Right lobe of liver (tissue), 6 donors: ENCODE measurements around the gene PRRG3. TPM values are rescaled to one million over a fixed set of nuclear protein-coding genes. Genes with fewer than 3 reads are reported as not detected.

ENCODE experiments used
- ATAC-seq, 4 donors: fragments of 200-7000 bp; cut with Tn5 transposase; one replicate each; pipeline ENCODE4 v1.9.1; 2020; ENCODE audit warnings: mild to moderate bottlenecking in 4 of 4, moderate library complexity in 4 of 4
- DNase-seq, 3 donors: peaks; one replicate each; pipeline ENCODE4 v3.0.0-alpha.2; 2020
- H3K27ac ChIP-seq, 3 donors: fragments of 200-600 bp; one replicate each; pipeline ENCODE4 v1.8.0; 2022
- H3K27me3 ChIP-seq, 2 donors: fragments of 200-600 bp; one replicate each; pipeline ENCODE4 v1.8.0; 2022
- H3K36me3 ChIP-seq, 4 donors: fragments of 200-600 bp; sonication (generic) in 1 of 4; one replicate each; pipeline versions ENCODE4 v1.5.1 to v1.8.0; 2017 to 2022; ENCODE audit warnings: control low read depth in 1 of 4
- H3K4me1 ChIP-seq, 4 donors: fragments of 200-600 bp; sonication (generic) in 1 of 4; one replicate each; pipeline versions ENCODE4 v1.5.1 to v1.8.0; 2017 to 2022; ENCODE audit warnings: control low read depth in 1 of 4
- H3K4me3 ChIP-seq, 3 donors: fragments of 200-600 bp; one replicate each; pipeline ENCODE4 v1.8.0; 2022
- H3K9me3 ChIP-seq, 4 donors: fragments of 200-600 bp; sonication (generic) in 1 of 4; one replicate each; pipeline versions ENCODE4 v1.5.1 to v1.8.0; 2017 to 2022; ENCODE audit warnings: control low read depth in 1 of 4
- POLR2A ChIP-seq: fragments of 450-650 bp; IDR thresholded peaks from one replicate; pipeline ENCODE4 v1.6.1; 2017; ENCODE audit warnings: antibody characterized with exemption, mild to moderate bottlenecking
- WGBS: methylation state at CpG from one replicate; pipeline ENCODE4 v1.1.6; 2018; ENCODE audit warnings: low coverage, low lambda C conversion rate; ENCODE audit not compliant: insufficient coverage; ENCODE audit errors: missing lambda C conversion rate; 5-methylcytosine and 5-hydroxymethylcytosine counted together
- intact Hi-C, 2 donors: fragments of 100-400 bp; cut with DNase I; formaldehyde crosslinking; loops; one replicate each; pipeline versions ENCODE4 v1.11.2 to v1.14.1; 2022
- total RNA-seq, 6 experiments: library from RNA; depleted of rRNA in 2 of 6; stranded (reverse); fragments of >200 nt in 2 of 6; fragmentation: NEBNext Ultra II Directional in 3 of 6; extraction: Animal tissue kit (Norgen Biotek cat#: 25700) in 3 of 6; gene quantifications; one replicate each; pipeline versions ENCODE4 v1.1.0 to v1.2.4, GENCODE V29; 2016 to 2023
- TF ChIP-seq, protein P1 (sequence below), 4 donors: fragments of 200-600 bp in 3 of 4; fragments of 450-650 bp in 1 of 4; IDR thresholded peaks; one replicate each; pipeline versions ENCODE4 v1.5.1 to v1.8.0; 2016 to 2022; ENCODE audit warnings: antibody characterized with exemption in 4 of 4, mild to moderate bottlenecking in 2 of 4
- donor health status: DM: no; HTN: yes; CAD: no.
- donor health status: DM: no; HTN: no; CAD: no.
- donor health status: DM: no; HTN: no; CAD: no.
- donor health status: DM: no; HTN: yes; CAD: no.
- donor health status: DM: no; HTN: yes; CAD: no.

PRRG3 gene
- total RNA-seq, 6 experiments from 2014 or later: 0.02 to 0.30 (median 0.07) TPM; not detected in 3

DNA sequence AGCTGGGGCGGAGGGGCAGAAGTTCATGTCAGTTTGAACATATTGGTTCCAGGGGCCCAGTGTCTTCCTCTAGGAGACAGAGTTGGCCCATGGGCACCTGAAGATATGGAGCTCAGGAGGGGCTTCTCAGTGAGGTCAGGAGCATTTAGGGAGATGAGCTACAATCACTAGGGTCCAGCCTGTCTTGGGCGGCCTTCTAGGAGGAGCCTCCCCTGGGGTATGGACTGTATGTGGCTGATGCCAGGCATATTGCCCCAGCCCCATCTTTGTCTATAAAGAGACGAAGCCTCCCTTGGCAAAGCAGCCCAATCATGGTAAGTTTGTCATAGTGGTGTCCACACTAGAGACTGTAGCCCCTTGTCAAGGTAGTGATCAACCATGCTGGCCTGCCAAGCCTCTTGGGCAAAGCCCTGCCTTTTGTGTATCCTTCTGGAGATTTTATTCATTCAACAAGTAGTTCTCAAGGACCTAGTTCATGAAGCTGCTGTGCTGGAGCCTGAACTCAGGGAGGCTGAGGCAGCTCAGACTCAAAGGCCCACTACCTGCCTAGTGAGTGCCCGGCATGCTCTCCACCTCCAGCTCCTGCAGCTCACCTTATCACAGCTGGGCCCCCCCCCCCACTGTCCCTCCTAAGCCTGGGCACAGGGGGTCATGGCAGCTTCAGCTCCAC is 33.9 kb downstream of the PRRG3 start:
- ATAC-seq (no peak), DNase-seq (peak in 1 of 3 donors; percentile 25)
- Histone ChIP-seq H3K9me3 (no peaks in the 10 kb centered on the region), H3K27me3 (peaks cover 0 to 5% of the 10 kb centered on the region in 2 donors), H3K4me1 (peaks cover 0 to 4% (median 0%) of the 10 kb centered on the region in 4 donors), H3K4me3 (no peak overlapping the region), H3K36me3 (no peaks in the 10 kb centered on the region), H3K27ac (no peak overlapping the region)
- WGBS: 57% methylated on average over 1 of the region's 4 CpGs
- intact Hi-C loops: no loop called here
- TF ChIP-seq, protein P1, sequence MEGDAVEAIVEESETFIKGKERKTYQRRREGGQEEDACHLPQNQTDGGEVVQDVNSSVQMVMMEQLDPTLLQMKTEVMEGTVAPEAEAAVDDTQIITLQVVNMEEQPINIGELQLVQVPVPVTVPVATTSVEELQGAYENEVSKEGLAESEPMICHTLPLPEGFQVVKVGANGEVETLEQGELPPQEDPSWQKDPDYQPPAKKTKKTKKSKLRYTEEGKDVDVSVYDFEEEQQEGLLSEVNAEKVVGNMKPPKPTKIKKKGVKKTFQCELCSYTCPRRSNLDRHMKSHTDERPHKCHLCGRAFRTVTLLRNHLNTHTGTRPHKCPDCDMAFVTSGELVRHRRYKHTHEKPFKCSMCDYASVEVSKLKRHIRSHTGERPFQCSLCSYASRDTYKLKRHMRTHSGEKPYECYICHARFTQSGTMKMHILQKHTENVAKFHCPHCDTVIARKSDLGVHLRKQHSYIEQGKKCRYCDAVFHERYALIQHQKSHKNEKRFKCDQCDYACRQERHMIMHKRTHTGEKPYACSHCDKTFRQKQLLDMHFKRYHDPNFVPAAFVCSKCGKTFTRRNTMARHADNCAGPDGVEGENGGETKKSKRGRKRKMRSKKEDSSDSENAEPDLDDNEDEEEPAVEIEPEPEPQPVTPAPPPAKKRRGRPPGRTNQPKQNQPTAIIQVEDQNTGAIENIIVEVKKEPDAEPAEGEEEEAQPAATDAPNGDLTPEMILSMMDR (IDR thresholded peaks at IDR 0.05): no peak
- no peak for TF ChIP-seq POLR2A

DNA sequence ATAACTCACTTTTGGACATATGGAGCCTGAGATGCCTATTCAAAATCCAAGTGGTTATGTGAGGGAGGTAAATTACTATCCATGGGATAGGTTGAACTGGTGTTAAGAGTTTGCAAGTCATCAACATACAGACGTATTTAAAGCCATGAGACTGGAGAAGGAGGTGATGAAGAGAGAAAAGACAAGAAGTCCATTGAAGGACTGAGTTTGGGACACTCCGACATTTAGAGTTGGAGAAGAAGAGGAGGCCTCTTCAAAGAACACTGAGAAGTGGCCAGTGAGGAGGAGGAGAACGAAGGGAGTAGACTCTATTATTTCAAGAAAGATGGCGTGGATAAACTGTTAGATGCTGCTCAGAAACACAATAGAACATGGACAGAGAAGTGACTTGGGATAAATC is 39.2 kb downstream of the PRRG3 start, which contains the start of gene CNGA2:
Gene CNGA2 (plus strand): TSS at position 301 of the 400 bp plus-strand sequence. CDS start 3,738 bp downstream, outside the sequence.
- Histone ChIP-seq H3K9me3 (no peaks in the 10 kb centered on the region), H3K4me1 (no peaks in the 10 kb centered on the region), H3K27me3 (peaks cover 0 to 5% of the 10 kb centered on the region in 2 donors), H3K36me3 (no peaks in the 10 kb centered on the region), H3K4me3 (no peak within 1 kb of the TSS), H3K27ac (no peak within 1 kb of the TSS)
- intact Hi-C loops: no loop called here
- ATAC-seq (no peak), DNase-seq (no peak)
- WGBS: 17% methylated on average over 4 of the region's 4 CpGs
- TF ChIP-seq POLR2A: no peak
- TF ChIP-seq, protein P1 (IDR thresholded peaks at IDR 0.05): no peak

DNA sequence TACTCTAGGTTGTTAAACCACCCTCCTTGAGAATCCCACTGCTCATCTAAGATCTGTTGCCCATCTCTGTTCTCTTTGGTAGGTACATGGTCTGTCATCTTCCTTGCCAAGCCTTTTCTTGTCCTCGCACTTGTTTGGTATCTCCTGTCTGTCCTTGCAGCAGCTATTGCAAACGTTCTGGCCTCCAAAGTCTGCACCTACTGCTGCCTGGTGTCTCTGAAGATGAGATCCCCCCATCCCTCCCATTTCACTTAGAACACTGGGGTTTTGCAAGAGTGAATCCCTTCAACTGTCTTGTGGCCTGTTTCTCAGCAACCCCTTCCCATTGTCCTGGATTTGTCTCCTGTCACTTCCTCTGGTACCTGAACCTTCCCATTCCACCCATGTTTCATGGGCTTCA is 40.0 kb downstream of the PRRG3 start:
- intact Hi-C loops: no loop called here
- Histone ChIP-seq H3K27me3 (peaks cover 0 to 5% of the 10 kb centered on the region in 2 donors), H3K4me1 (no peaks in the 10 kb centered on the region), H3K36me3 (no peaks in the 10 kb centered on the region), H3K4me3 (no peak overlapping the region), H3K27ac (no peak overlapping the region), H3K9me3 (no peaks in the 10 kb centered on the region)
- WGBS: 30% methylated on average over 2 of the region's 2 CpGs
- ATAC-seq (no peak), DNase-seq (no peak)
- TF ChIP-seq, protein P1 (IDR thresholded peaks at IDR 0.05): no peak
- no peak for TF ChIP-seq POLR2A

DNA sequence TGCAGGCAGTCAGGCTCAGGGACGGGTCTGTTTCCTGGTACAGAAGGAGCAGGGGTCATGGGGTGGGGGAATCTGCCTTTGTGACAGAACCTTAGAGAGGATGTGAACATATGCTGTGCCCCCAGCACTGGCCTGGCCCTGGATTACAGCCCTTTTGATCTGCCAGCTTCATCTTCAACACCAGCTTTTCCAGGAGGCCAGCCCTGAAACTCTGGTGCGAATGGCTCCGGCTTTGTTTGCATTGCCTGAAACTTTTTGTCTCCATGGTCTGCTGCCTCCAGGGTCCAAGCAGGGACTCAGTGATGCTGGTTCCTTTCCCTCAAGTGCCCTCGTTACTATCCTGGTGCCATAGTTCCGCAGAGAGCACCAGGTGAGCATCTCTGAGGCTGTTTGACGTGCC is 41.4 kb downstream of the PRRG3 start:
- TF ChIP-seq POLR2A: no peak
- TF ChIP-seq, protein P1 (IDR thresholded peaks at IDR 0.05): no peak
- Histone ChIP-seq H3K4me1 (no peaks in the 10 kb centered on the region), H3K9me3 (no peaks in the 10 kb centered on the region), H3K36me3 (no peaks in the 10 kb centered on the region), H3K27ac (no peak overlapping the region), H3K27me3 (peaks cover 0 to under 1% of the 10 kb centered on the region in 2 donors), H3K4me3 (no peak overlapping the region)
- no peak for ATAC-seq
- DNase-seq: peak in 1 of 3 donors; percentile 14
- WGBS: 80% methylated on average over 2 of the region's 6 CpGs
- intact Hi-C loops: no loop called here
